CD14-positive monocyte (primary cell): ENCODE measurements around the gene TTC31. TPM values are rescaled to one million over a fixed set of nuclear protein-coding genes. Genes with fewer than 3 reads are reported as not detected.
A peak's percentile ranks its signal among the peaks of the same experiment; 100 is the strongest.
"Not testable (repeated sequence)": the region's sequence is repeated elsewhere in the genome, so short reads cannot be mapped to it uniquely, and the experiment has no call there.

Experiments used
- DNase-seq, 3 donors: peaks; one replicate each; pipeline ENCODE4 v3.0.0-alpha.2; 2011 to 2022
- H2AFZ ChIP-seq: 2 replicates; pipeline ENCODE4 v1.6.0; 2012; ENCODE audit warnings: mild to moderate bottlenecking, low read depth, low read length, inconsistent platforms; ENCODE audit not compliant: insufficient read depth, poor library complexity, severe bottlenecking
- H3K27ac ChIP-seq, 2 donors: 1 replicate in 1 of 2; 2 replicates in 1 of 2; pipeline ENCODE4 v1.5.1; 2012 to 2013; ENCODE audit warnings: low read length in 2 of 2, control low read depth in 1 of 2, inconsistent platforms in 1 of 2, low read depth in 1 of 2, mild to moderate bottlenecking in 1 of 2
- H3K27me3 ChIP-seq, 2 donors: one replicate each; pipeline versions ENCODE4 v1.6.0 to v1.6.1; 2011 to 2013; ENCODE audit warnings: low read length in 2 of 2; ENCODE audit not compliant: control insufficient read depth in 2 of 2, insufficient read depth in 2 of 2
- H3K36me3 ChIP-seq, 2 donors: replicated peaks in 1 of 2; 1 replicate in 1 of 2; 2 replicates in 1 of 2; pipeline versions ENCODE4 v1.5.1 to v1.6.1; 2012 to 2013; ENCODE audit warnings: low read length in 2 of 2, control low read depth in 1 of 2, inconsistent platforms in 1 of 2, mild to moderate bottlenecking in 1 of 2; ENCODE audit not compliant: insufficient read depth in 2 of 2, control insufficient read depth in 1 of 2
- H3K4me1 ChIP-seq, 2 donors: 1 replicate in 1 of 2; 2 replicates in 1 of 2; pipeline versions ENCODE4 v1.5.1 to v1.6.1; 2012 to 2013; ENCODE audit warnings: low read length in 2 of 2, control low read depth in 1 of 2, inconsistent platforms in 1 of 2, mild to moderate bottlenecking in 1 of 2, moderate library complexity in 1 of 2; ENCODE audit not compliant: insufficient read depth in 2 of 2, control insufficient read depth in 1 of 2
- H3K4me2 ChIP-seq: replicated peaks from 2 replicates; pipeline ENCODE3; 2012; ENCODE audit warnings: low read length, moderate library complexity, mild to moderate bottlenecking; ENCODE audit not compliant: poor library complexity, severe bottlenecking; ENCODE audit errors: extremely low read depth
- H3K4me3 ChIP-seq, 3 experiments: fragments of 200-600 bp in 1 of 3; sonication (generic) in 1 of 3; replicated peaks in 1 of 3; 1 replicate in 2 of 3; 2 replicates in 1 of 3; pipeline ENCODE4 v1.5.1; 2011 to 2013; ENCODE audit warnings: low read length in 3 of 3, mild to moderate bottlenecking in 3 of 3, control low read depth in 2 of 3, low read depth in 2 of 3, inconsistent platforms in 1 of 3, moderate library complexity in 1 of 3
- H3K79me2 ChIP-seq: 2 replicates; pipeline ENCODE4 v1.6.0; 2012; ENCODE audit warnings: mild to moderate bottlenecking, control low read depth, inconsistent platforms, low read length, moderate library complexity; ENCODE audit not compliant: insufficient read depth
- H3K9ac ChIP-seq: 2 replicates; pipeline ENCODE4 v1.6.0; 2017; ENCODE audit warnings: low read length, mild to moderate bottlenecking; ENCODE audit not compliant: insufficient read depth, poor library complexity, severe bottlenecking
- H3K9me3 ChIP-seq, 2 donors: replicated peaks in 1 of 2; 1 replicate in 1 of 2; 2 replicates in 1 of 2; pipeline versions ENCODE4 v1.5.1 to v1.6.1; 2012 to 2013; ENCODE audit warnings: low read length in 2 of 2, control low read depth in 1 of 2; ENCODE audit not compliant: control insufficient read depth in 1 of 2, insufficient read depth in 1 of 2
- H4K20me1 ChIP-seq: 2 replicates; pipeline ENCODE4 v1.6.0; 2012; ENCODE audit warnings: mild to moderate bottlenecking, low read length, control low read depth, moderate library complexity; ENCODE audit not compliant: insufficient read depth
- H3K27ac Mint-ChIP-seq, 7 donors: one replicate each; pipeline ENCODE4 v1.8.0; 2020; ENCODE audit warnings: mild to moderate bottlenecking in 7 of 7, mixed read lengths in 7 of 7, moderate library complexity in 6 of 7, inconsistent platforms in 2 of 7
- H3K27me3 Mint-ChIP-seq, 3 donors: one replicate each; pipeline ENCODE4 v1.8.0; 2021 to 2022; ENCODE audit warnings: low read depth in 3 of 3, mild to moderate bottlenecking in 3 of 3, mixed read lengths in 3 of 3, moderate library complexity in 3 of 3, inconsistent platforms in 1 of 3
- H3K36me3 Mint-ChIP-seq, 2 donors: one replicate each; pipeline ENCODE4 v1.8.0; 2020; ENCODE audit warnings: mixed read lengths in 2 of 2, inconsistent platforms in 1 of 2, mild to moderate bottlenecking in 1 of 2
- H3K4me1 Mint-ChIP-seq: one replicate; pipeline ENCODE4 v1.8.0; 2020; ENCODE audit warnings: mild to moderate bottlenecking, mixed read lengths
- H3K4me3 Mint-ChIP-seq, 2 donors: one replicate each; pipeline ENCODE4 v1.8.0; 2020; ENCODE audit warnings: mild to moderate bottlenecking in 2 of 2, mixed read lengths in 2 of 2, moderate library complexity in 1 of 2
- H3K9me3 Mint-ChIP-seq, 7 donors: one replicate each; pipeline ENCODE4 v1.8.0; 2020 to 2022; ENCODE audit warnings: mixed read lengths in 7 of 7, mild to moderate bottlenecking in 6 of 7, moderate library complexity in 6 of 7, inconsistent platforms in 2 of 7
- CTCF ChIP-seq: fragments of 200-600 bp; IDR thresholded peaks from one replicate; pipeline ENCODE4 v1.8.0; 2022; ENCODE audit warnings: antibody characterized with exemption, mild to moderate bottlenecking
- WGBS: methylation state at CpG from one replicate; pipeline ENCODE4 v1.1.5; 2013; ENCODE audit warnings: missing lambda C conversion rate; ENCODE audit not compliant: insufficient coverage; 5-methylcytosine and 5-hydroxymethylcytosine counted together
- intact Hi-C, 2 donors: fragments of 100-400 bp; cut with micrococcal nuclease; formaldehyde crosslinking; loops; one replicate each; pipeline versions ENCODE4 v1.15.0 to v1.15.1; 2023
- polyA plus RNA-seq, 3 donors: library from polyadenylated mRNA; depleted of rRNA in 1 of 3; unstranded in 2 of 3; stranded (reverse) in 1 of 3; fragments of 300-500 nt in 2 of 3; fragments of >200 nt in 1 of 3; fragmentation: Illumina TruSeq in 2 of 3; gene quantifications; 1 replicate in 2 of 3; 2 replicates in 1 of 3; pipeline ENCODE4 v1.2.3, GENCODE V29; 2012 to 2021

The TTC31 gene
- polyA plus RNA-seq, 3 donors: 19.6 to 46.5 (median 21.3) TPM

DNA sequence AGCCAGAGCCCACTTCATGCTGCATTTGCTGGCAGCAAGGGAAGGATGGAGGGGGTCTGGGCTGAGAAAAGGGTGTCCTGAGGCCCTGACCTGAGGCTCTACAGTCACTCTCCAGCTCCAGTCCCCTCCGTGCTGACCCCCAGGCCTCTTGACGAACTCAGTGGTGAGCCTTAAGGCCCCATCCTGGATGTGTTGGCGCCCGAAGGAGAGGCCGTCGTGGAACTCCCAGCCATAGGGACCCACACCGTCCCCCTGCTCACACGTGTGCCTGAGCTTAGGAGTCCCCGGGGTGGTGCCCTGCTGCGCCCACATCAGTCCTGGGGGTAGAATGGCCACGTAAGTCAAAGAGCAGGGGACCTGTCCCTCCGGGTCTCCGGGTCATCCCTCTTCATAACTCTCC is 18.5 kb upstream of the TTC31 start:
- TF ChIP-seq CTCF: no peak
- WGBS: 18% methylated on average over 11 of the region's 13 CpGs
- Histone ChIP-seq H3K79me2 (peaks cover 13% of the 10 kb centered on the region), H3K36me3 (peaks cover 19 to 24% of the 10 kb centered on the region in 2 donors), H3K4me2 (peak overlapping the region; percentile 94), H3K27ac (peak overlapping the region in 1 of 2 donors; percentile 93), H3K4me3 (peak overlapping the region; percentile 51 to 86 (median 53)), H3K4me1 (peaks cover 14 to 23% of the 10 kb centered on the region in 2 donors), H3K9ac (peak overlapping the region; percentile 79), H3K9me3 (no peaks in the 10 kb centered on the region), H3K27me3 (no peaks in the 10 kb centered on the region), H2AFZ (peak overlapping the region; percentile 83), H4K20me1 (peaks cover 6% of the 10 kb centered on the region)
- peak overlapping the region; percentile 91 to 97 for H3K4me3 Mint-ChIP-seq
- H3K27me3 Mint-ChIP-seq: no peaks in the 10 kb centered on the region
- peaks cover 18 to 24% of the 10 kb centered on the region in 2 donors for H3K36me3 Mint-ChIP-seq
- DNase-seq: no peak
- H3K9me3 Mint-ChIP-seq: peaks cover 0 to 3% (median 0%) of the 10 kb centered on the region in 7 donors
- peaks cover 27% of the 10 kb centered on the region for H3K4me1 Mint-ChIP-seq
- H3K27ac Mint-ChIP-seq: peak overlapping the region in 4 of 7 donors; percentile 43 to 75 (median 70)
- intact Hi-C loops: no loop called here

- WGBS: 100% methylated on average over 9 of the region's 12 CpGs
- H3K36me3 Mint-ChIP-seq: peaks cover 19 to 28% of the 10 kb centered on the region in 2 donors
- H3K9me3 ChIP-seq, H3K27me3 Mint-ChIP-seq, H3K27me3 ChIP-seq, H3K4me2 ChIP-seq, H3K27ac ChIP-seq, H3K9ac ChIP-seq, H3K4me3 Mint-ChIP-seq, DNase-seq, H4K20me1 ChIP-seq, intact Hi-C loops, H2AFZ ChIP-seq, H3K9me3 Mint-ChIP-seq, H3K4me3 ChIP-seq: not testable (repeated sequence)
- Histone ChIP-seq H3K4me1 (peaks cover 25 to 32% of the 10 kb centered on the region in 2 donors), H3K79me2 (peaks cover 13% of the 10 kb centered on the region), H3K36me3 (peaks cover 14 to 16% of the 10 kb centered on the region in 2 donors)
- peaks cover 24% of the 10 kb centered on the region for H3K4me1 Mint-ChIP-seq
- H3K27ac Mint-ChIP-seq: peak overlapping the region in 1 of 7 donors; percentile 60
Measured at GRCh38 chr2:74470742-74471141, 12.1 kb upstream of the TTC31 start.
